NK-92 treated with Interleukin-12 subunit alpha and Interleukin-12 subunit beta, amount 100 ng/mL, for 24 hours (cell line): ENCODE data around the gene BLVRB.
"Not testable (repeated sequence)": the region's sequence is repeated elsewhere in the genome, so short reads cannot be mapped to it uniquely, and the experiment has no call there.

Source experiments
- DNase-seq: peaks from one replicate; lab custom pipeline; 2025; lab: John Stamatoyannopoulos, UW

The BLVRB gene

GRCh38 chr19:40422748-40423566 lies 42.6 kb downstream of the BLVRB start:
- no peak for DNase-seq

GRCh38 chr19:40421993-40422747 lies 43.4 kb downstream of the BLVRB start:
- DNase-seq, result no peak

- DNase-seq, result peak; percentile 70
Observed at GRCh38 chr19:40420766-40421765, 44.5 kb downstream of the BLVRB start.

GRCh38 chr19:40420451-40420765 lies 45.1 kb downstream of the BLVRB start:
- no peak for DNase-seq

- no peak for DNase-seq
Observed at GRCh38 chr19:40419780-40420179, 45.8 kb downstream of the BLVRB start.

- no peak for DNase-seq
Observed at GRCh38 chr19:40419066-40419612, 46.4 kb downstream of the BLVRB start.

- no peak for DNase-seq
Observed at GRCh38 chr19:40418040-40418439, 47.5 kb downstream of the BLVRB start.

- no peak for DNase-seq
Observed at GRCh38 chr19:40417643-40417981, 47.9 kb downstream of the BLVRB start.

- no peak for DNase-seq
Observed at GRCh38 chr19:40416918-40417642, 48.5 kb downstream of the BLVRB start.

- DNase-seq, result no peak
Observed at GRCh38 chr19:40415768-40416167, 49.8 kb downstream of the BLVRB start.

- no peak for DNase-seq
Observed at GRCh38 chr19:40414542-40415535, 50.7 kb downstream of the BLVRB start.

- DNase-seq, result no peak
Observed at GRCh38 chr19:40413291-40413845, 52.2 kb downstream of the BLVRB start, which contains the start of gene PRX. PRX (minus strand) TSS chr19:40413378; CDS start chr19:40407932, 5,446 bp downstream.

GRCh38 chr19:40412866-40413265 lies 52.7 kb downstream of the BLVRB start:
- no peak for DNase-seq

- no peak for DNase-seq
Observed at GRCh38 chr19:40411958-40412499, 53.5 kb downstream of the BLVRB start.

GRCh38 chr19:40411125-40411842 lies 54.3 kb downstream of the BLVRB start:
- DNase-seq, result no peak

GRCh38 chr19:40410030-40410389 lies 55.5 kb downstream of the BLVRB start:
- DNase-seq, result no peak

- DNase-seq, result not testable (repeated sequence)
Observed at GRCh38 chr19:40408598-40408925, 57.0 kb downstream of the BLVRB start.

- no peak for DNase-seq
Observed at GRCh38 chr19:40407714-40408597, 57.6 kb downstream of the BLVRB start.
